Activated naive CD8-positive, alpha-beta T cell treated with anti-CD3 and anti-CD28 coated beads, Interleukin-2, amount 10 ng/mL, durations not matched to agents 7 days and 5 days (primary cell): ENCODE results near the gene NIN. TPM values are rescaled to one million over a fixed set of nuclear protein-coding genes. Genes with fewer than 3 reads are reported as not detected.
A peak's percentile ranks its signal among the peaks of the same experiment; 100 is the strongest.
"Not testable (repeated sequence)": the region's sequence is repeated elsewhere in the genome, so short reads cannot be mapped to it uniquely, and the experiment has no call there.

Experiments
- ATAC-seq: fragments of 150-1000 bp; cut with Tn5 transposase; one replicate; pipeline ENCODE4 v1.10.0; 2021; ENCODE audit warnings: low read depth, moderate library complexity
- POLR2A ChIA-PET: fragments of 350-600 bp; sonication (Branson Sonifier 250); formaldehyde crosslinking; loops from one replicate; lab custom pipeline; 2021; ENCODE audit warnings: antibody characterized with exemption; lab: Charles Lee
- DNase-seq: peaks from one replicate; pipeline ENCODE4 v3.0.0; 2021
- H3K27ac Mint-ChIP-seq: one replicate; pipeline ENCODE4 v1.8.0; 2022; ENCODE audit warnings: mild to moderate bottlenecking, mixed read lengths
- H3K27me3 Mint-ChIP-seq: one replicate; pipeline ENCODE4 v1.8.0; 2022; ENCODE audit warnings: mild to moderate bottlenecking, moderate library complexity, mixed read lengths
- H3K36me3 Mint-ChIP-seq: one replicate; pipeline ENCODE4 v1.8.0; 2021; ENCODE audit warnings: mild to moderate bottlenecking, mixed read lengths
- H3K4me1 Mint-ChIP-seq: one replicate; pipeline ENCODE4 v1.8.0; 2021; ENCODE audit warnings: mixed read lengths
- H3K4me3 Mint-ChIP-seq: one replicate; pipeline ENCODE4 v1.8.0; 2022; ENCODE audit warnings: mild to moderate bottlenecking, moderate library complexity, mixed read lengths
- H3K9me3 Mint-ChIP-seq: one replicate; pipeline ENCODE4 v1.8.0; 2021; ENCODE audit warnings: mixed read lengths
- total RNA-seq, 2 experiments: library from RNA; stranded (reverse); gene quantifications; one replicate each; pipeline ENCODE4 v1.2.3, GENCODE V29; 2021

Gene NIN
- total RNA-seq, 2 experiments from 2014 or later: 106 to 113 TPM

GRCh38 chr14:50725761-50726160 is 105.2 kb downstream of the NIN start:
- Mint-ChIP-seq H3K27me3 (no peaks in the 10 kb centered on the region), H3K4me1 (peaks cover 18% of the 10 kb centered on the region), H3K36me3 (peaks cover 70% of the 10 kb centered on the region), H3K4me3 (peak overlapping the region; percentile 71), H3K9me3 (no peaks in the 10 kb centered on the region), H3K27ac (peak overlapping the region; percentile 90)
- POLR2A ChIA-PET: interaction anchor here (0.9 to 1.6 kb wide), 2 partner anchors 10 to 362 kb away, joined by 3 to 4 read pairs; no protein-coding TSS in a partner anchor
- no peak for DNase-seq
- ATAC-seq: peak; percentile 20

DNA sequence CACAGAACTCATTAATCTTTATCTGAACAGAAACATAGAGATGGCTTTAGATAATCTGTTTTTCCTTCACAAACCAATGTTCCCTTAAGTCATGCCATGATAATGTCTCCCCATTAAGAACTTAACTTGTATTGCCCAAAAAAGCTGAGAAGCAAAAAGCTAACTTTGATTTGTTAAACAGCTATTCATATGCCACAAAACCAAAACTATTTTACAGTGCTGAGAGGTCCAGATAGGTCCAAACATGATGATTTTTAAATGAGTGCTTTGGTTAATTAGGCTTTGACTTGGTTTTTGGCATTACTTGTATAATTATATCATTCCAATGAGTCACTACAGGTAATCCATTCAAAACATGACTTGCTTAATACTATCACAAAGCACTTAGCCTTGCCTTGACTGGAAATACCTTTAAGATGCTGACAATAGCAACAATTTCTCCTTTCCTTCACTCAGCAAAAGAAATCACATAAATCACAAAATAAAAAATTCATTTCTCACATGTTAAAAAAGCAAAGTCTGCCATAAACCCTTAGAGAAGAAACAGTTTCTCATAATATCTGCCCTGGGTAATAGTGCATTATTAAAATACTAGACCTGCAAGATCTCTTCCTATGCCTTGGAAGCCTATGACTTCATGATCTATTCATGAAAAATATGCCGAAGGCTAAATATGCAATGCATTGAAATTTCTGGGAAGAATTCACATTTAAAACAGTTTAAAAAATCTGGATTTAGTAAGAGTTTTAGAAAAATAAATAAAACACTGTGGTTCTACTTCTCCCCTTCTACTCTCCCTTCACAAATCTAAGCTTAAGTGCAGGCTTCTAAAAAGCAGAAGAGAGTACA is 110.8 kb downstream of the NIN start:
- no peak for ATAC-seq
- Mint-ChIP-seq H3K27ac (no peak overlapping the region), H3K9me3 (no peaks in the 10 kb centered on the region), H3K36me3 (peaks cover 27% of the 10 kb centered on the region), H3K4me3 (no peak overlapping the region), H3K4me1 (peaks cover 4% of the 10 kb centered on the region), H3K27me3 (peaks cover 5% of the 10 kb centered on the region)
- no peak for DNase-seq
- POLR2A ChIA-PET: no interaction called here

GRCh38 chr14:50718949-50719348 is 112.0 kb downstream of the NIN start:
- H3K4me1 Mint-ChIP-seq: no peaks in the 10 kb centered on the region
- no peak overlapping the region for H3K27ac Mint-ChIP-seq
- peaks cover 15% of the 10 kb centered on the region for H3K36me3 Mint-ChIP-seq
- no peak for DNase-seq
- no peak overlapping the region for H3K4me3 Mint-ChIP-seq
- no peak for ATAC-seq
- POLR2A ChIA-PET: no interaction called here
- H3K27me3 Mint-ChIP-seq: peaks cover 7% of the 10 kb centered on the region
- no peaks in the 10 kb centered on the region for H3K9me3 Mint-ChIP-seq

DNA sequence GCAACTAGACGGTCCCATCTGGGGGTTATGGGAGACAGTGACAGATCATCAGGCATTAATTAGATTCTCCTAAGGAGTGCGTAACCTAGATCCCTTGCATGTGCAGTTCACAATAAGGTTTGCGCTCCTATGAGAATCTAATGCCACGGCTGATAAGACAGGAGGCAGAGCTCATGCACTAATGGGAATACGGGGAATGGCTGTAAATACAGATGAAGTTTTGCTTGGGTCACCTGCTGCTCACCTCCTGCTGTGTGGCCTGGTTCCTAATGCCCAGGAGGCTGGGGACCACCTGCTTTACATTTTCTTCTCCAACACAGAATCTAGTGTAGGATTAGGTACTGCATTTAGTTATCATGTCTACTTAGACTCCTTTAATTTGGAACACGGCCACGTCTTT is 113.2 kb downstream of the NIN start:
- ATAC-seq (no peak), DNase-seq (no peak)
- Mint-ChIP-seq H3K4me1 (no peaks in the 10 kb centered on the region), H3K27ac (no peak overlapping the region), H3K9me3 (no peaks in the 10 kb centered on the region), H3K4me3 (no peak overlapping the region), H3K36me3 (peaks cover 10% of the 10 kb centered on the region), H3K27me3 (peaks cover 7% of the 10 kb centered on the region)
- POLR2A ChIA-PET: no interaction called here

DNA sequence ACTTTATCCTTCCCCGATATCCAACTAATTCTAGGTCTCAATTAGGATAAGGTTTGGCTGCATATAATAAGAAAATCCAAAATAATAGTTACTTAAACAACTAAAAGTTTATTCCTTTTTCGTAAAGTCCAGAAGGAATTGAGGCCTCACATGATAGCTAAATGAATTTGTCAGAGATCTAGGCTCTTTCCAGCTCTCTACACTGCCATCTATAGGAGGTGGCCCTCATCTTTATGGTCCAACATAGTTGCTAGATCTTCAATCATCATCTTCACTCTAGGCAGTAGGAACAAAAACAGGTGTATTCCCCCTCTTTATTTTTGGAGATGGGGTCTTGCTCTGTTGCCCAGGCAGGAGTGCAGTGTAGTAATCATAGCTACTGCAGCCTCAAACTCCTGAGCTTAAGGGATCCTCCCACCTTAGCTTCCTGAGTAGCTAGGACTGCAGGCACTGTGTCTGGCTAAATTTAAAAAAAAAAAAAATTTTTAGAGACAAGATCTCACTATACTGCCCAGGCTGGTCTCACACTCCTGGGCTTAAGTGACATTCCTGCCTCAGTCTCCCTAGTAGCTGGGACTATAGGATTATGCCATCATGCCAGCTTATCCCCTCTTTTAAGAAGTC is 116.4 kb downstream of the NIN start:
- Mint-ChIP-seq H3K27ac (no peak overlapping the region), H3K36me3 (no peaks in the 10 kb centered on the region), H3K27me3 (peaks cover 7% of the 10 kb centered on the region), H3K9me3 (no peaks in the 10 kb centered on the region), H3K4me3 (no peak overlapping the region), H3K4me1 (no peaks in the 10 kb centered on the region)
- POLR2A ChIA-PET: interaction anchor here (0.9 kb wide), 1 partner anchor 72 kb away, joined by 6 read pairs; no protein-coding TSS in a partner anchor
- ATAC-seq: peak; percentile 42
- no peak for DNase-seq

DNA sequence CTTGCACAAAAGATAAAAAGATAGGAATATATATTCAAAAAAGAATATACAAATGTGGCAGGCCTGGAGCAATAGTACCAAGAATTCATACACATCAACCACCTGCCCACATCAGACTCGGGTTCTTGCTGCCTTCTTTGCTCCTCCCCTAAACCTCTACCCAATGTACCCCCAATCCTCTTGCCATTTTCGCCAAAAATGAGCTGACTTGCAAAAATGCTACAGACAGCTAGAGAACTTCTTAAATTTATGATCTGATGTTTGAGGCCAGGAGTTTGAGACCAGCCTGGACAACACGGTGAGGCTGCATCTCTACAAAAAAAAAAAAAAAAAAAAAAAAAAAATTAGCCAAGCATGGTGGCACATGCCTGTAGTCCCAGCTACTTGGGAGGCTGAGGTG is 119.9 kb downstream of the NIN start:
- no peak for ATAC-seq
- peaks cover 10% of the 10 kb centered on the region for H3K27me3 Mint-ChIP-seq
- H3K36me3 Mint-ChIP-seq: no peaks in the 10 kb centered on the region
- H3K27ac Mint-ChIP-seq: no peak overlapping the region
- no peak for DNase-seq
- no peaks in the 10 kb centered on the region for H3K4me1 Mint-ChIP-seq
- no peaks in the 10 kb centered on the region for H3K9me3 Mint-ChIP-seq
- H3K4me3 Mint-ChIP-seq: no peak overlapping the region
- POLR2A ChIA-PET: no interaction called here

- peaks cover 8% of the 10 kb centered on the region for H3K9me3 Mint-ChIP-seq
- ATAC-seq: no peak
- H3K4me3 Mint-ChIP-seq: no peak overlapping the region
- peaks cover 12% of the 10 kb centered on the region for H3K27me3 Mint-ChIP-seq
- no peak overlapping the region for H3K27ac Mint-ChIP-seq
- POLR2A ChIA-PET: no interaction called here
- no peaks in the 10 kb centered on the region for H3K4me1 Mint-ChIP-seq
- H3K36me3 Mint-ChIP-seq: no peaks in the 10 kb centered on the region
- DNase-seq: no peak
Observed at GRCh38 chr14:50705026-50705593, 125.9 kb downstream of the NIN start.

GRCh38 chr14:50704454-50705010 is 126.4 kb downstream of the NIN start:
- Mint-ChIP-seq H3K27ac (no peak overlapping the region), H3K4me1 (no peaks in the 10 kb centered on the region), H3K4me3 (no peak overlapping the region), H3K36me3 (no peaks in the 10 kb centered on the region), H3K9me3 (peaks cover 13% of the 10 kb centered on the region), H3K27me3 (peaks cover 18% of the 10 kb centered on the region)
- POLR2A ChIA-PET: no interaction called here
- ATAC-seq (no peak), DNase-seq (no peak)

- POLR2A ChIA-PET: no interaction called here
- peaks cover 21% of the 10 kb centered on the region for H3K9me3 Mint-ChIP-seq
- H3K36me3 Mint-ChIP-seq: no peaks in the 10 kb centered on the region
- no peak for DNase-seq
- ATAC-seq: no peak
- peaks cover 23% of the 10 kb centered on the region for H3K27me3 Mint-ChIP-seq
- no peak overlapping the region for H3K27ac Mint-ChIP-seq
- H3K4me1 Mint-ChIP-seq: no peaks in the 10 kb centered on the region
- H3K4me3 Mint-ChIP-seq: no peak overlapping the region
Observed at GRCh38 chr14:50697659-50698290, 133.2 kb downstream of the NIN start.

DNA sequence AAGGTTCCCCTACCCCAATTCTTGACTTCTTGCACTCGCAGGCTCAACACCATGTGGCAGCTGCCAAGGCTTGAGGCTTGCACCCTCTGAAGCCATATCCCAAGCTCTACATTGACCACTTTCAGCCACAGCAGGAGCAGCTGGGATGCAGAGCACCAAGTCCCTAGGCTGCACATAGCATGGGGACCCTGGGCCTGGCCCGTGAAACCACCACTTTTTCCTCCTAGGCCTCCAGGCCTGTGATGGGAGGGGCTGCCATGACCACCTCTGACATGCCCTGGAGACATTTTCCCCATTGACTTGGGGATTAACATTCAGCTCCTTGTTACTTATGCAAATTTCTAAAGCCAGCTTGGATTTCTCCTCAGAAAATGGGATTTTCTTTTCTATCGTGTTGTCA is 136.7 kb downstream of the NIN start:
- H3K27ac Mint-ChIP-seq, H3K4me3 Mint-ChIP-seq: not testable (repeated sequence)

DNA sequence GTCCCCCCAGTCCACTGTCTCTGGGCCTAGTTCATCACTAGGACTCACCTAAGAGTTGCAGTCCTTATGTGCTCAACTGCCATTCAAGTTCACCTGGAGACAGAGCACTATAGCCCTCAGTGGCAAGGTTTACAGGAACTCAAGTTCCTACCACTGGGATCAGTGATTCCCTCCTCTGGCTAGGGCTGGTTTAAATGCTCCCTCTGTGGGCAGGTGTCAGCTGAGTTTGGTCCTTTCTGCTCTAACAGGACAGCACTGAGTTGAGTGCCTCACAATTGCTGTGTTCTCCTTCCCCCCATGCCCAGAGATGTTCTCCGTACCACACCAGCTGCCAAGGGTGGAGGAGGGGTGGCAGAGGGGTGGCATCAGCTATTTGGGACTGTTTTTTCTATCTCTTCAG is 142.1 kb downstream of the NIN start:
- peaks cover 15% of the 10 kb centered on the region for H3K9me3 Mint-ChIP-seq
- peaks cover 7% of the 10 kb centered on the region for H3K36me3 Mint-ChIP-seq
- peaks cover 31% of the 10 kb centered on the region for H3K27me3 Mint-ChIP-seq
- H3K27ac Mint-ChIP-seq: no peak overlapping the region
- ATAC-seq: no peak
- H3K4me3 Mint-ChIP-seq: no peak overlapping the region
- DNase-seq: no peak
- H3K4me1 Mint-ChIP-seq: no peaks in the 10 kb centered on the region
- POLR2A ChIA-PET: no interaction called here

More for the DNA sequence above, 136.7 kb downstream of the NIN start:
- DNase-seq, POLR2A ChIA-PET, H3K36me3 Mint-ChIP-seq, H3K4me1 Mint-ChIP-seq, ATAC-seq: not testable (repeated sequence)
- Mint-ChIP-seq H3K9me3 (peaks cover 21% of the 10 kb centered on the region), H3K27me3 (peaks cover 19% of the 10 kb centered on the region)

DNA sequence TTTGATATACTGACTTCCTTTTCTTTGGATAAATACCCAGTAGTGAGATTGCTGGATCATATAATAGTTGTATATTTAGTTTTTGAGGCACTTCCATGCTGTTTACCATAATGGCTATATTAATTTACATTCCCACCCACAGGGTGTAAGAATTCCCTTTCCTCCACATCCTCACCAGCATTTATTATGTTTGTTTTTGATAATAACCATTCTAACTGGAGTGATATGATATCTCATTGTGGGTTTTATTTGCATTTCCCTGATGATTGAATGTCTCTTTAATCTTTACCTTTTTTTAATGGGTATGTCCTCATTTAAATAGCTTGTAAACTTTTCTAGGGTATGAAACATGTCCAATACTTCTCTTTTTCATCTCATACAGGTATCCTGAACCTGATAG is 151.3 kb downstream of the NIN start:
- H3K4me1 Mint-ChIP-seq: peaks cover 5% of the 10 kb centered on the region
- H3K27ac Mint-ChIP-seq: no peak overlapping the region
- ATAC-seq: no peak
- POLR2A ChIA-PET: no interaction called here
- H3K4me3 Mint-ChIP-seq: no peak overlapping the region
- H3K27me3 Mint-ChIP-seq: peaks cover 3% of the 10 kb centered on the region
- H3K9me3 Mint-ChIP-seq: no peaks in the 10 kb centered on the region
- no peak for DNase-seq
- H3K36me3 Mint-ChIP-seq: no peaks in the 10 kb centered on the region

DNA sequence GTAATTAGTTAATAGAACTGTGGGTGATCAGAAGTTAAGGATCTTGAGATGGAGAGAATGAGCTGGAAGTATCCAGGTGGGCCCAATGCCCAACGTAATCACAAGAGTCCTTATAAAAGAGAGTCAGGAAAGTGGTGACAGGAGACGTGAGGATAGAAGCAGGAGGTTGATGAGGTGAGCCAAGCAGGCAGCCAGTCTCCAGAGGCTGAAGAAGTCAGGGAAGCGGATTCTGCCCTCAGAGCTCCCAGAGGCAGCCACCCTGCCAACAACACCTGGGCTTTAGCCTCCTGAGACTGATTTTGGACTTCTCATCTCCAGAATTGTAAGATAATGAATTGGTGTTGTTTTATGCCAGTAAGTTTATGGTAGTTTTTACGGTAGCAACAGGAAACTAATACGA is 152.8 kb downstream of the NIN start:
- Mint-ChIP-seq H3K27me3 (no peaks in the 10 kb centered on the region), H3K9me3 (no peaks in the 10 kb centered on the region), H3K4me1 (peaks cover 5% of the 10 kb centered on the region), H3K4me3 (no peak overlapping the region), H3K27ac (no peak overlapping the region), H3K36me3 (no peaks in the 10 kb centered on the region)
- DNase-seq (no peak), ATAC-seq (no peak)
- POLR2A ChIA-PET: no interaction called here
